Astrocyte (in vitro differentiated cells and primary cell): ENCODE measurements around the gene COL4A6.

ENCODE experiments used
- CTCF ChIP-seq: IDR thresholded peaks from 2 replicates; pipeline ENCODE4 v1.5.1; 2011; ENCODE audit warnings: low read depth, mild to moderate bottlenecking, inconsistent platforms, low read length, moderate library complexity; ENCODE audit not compliant: insufficient read depth
- EZH2 ChIP-seq: IDR thresholded peaks from 2 replicates; pipeline ENCODE4 v1.6.1; 2012; ENCODE audit warnings: mild to moderate bottlenecking, low read length, inconsistent platforms; ENCODE audit not compliant: insufficient read depth

DNA sequence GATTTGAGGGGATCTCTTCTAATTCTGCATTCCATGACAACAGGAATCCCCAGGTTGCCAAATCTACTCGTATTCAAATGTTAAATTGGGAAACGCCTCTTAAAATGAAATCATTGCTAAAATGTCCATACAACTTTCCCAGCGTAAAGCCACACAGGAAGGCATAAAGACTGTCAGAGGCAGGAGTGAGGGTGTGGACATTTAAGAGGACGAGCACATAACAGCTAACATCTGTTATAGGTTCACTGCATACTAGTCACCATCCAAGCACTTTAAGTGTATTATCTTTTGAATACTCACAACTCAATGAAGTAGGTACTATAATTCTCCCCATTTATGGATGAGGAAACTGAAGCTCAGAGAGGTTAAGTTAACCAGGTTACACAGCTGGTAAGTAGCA is 311.1 kb downstream of the COL4A6 start:
- no peak for TF ChIP-seq CTCF
- no peak for TF ChIP-seq EZH2
